ENCODE data around the gene TXNDC5. TPM values are rescaled to one million over a fixed set of nuclear protein-coding genes. Genes with fewer than 3 reads are reported as not detected.

TXNDC5 gene
- total and polyA plus RNA-seq, 2 of the 13 experiments (the other 11 are each of a cell fraction or from before 2014, with no cell fraction given): 287 to 578 TPM

GRCh38 chr6:7917729-7918128 lies 7.1 kb upstream of the TXNDC5 start (continued):
- no peak for TF ChIP-seq GABPA (IDR thresholded peaks at IDR 0.05; ENCODE audit: low read depth, low read length)
- TF ChIP-seq GABPA (CRISPR knock-in tag; IDR thresholded peaks at IDR 0.05; ENCODE audit: low read depth): no peak
- TF ChIP-seq REPIN1 (CRISPR knock-in tag; IDR thresholded peaks at IDR 0.05; ENCODE audit: borderline replicate concordance, low read depth): 0 out of 2 replicates have a peak, but pooled peaks have one; percentile 35
- TF ChIP-seq ZGPAT (CRISPR knock-in tag; IDR thresholded peaks at IDR 0.05): 0 out of 2 replicates have a peak, but pooled peaks have one; percentile 23
- TF ChIP-seq ZBTB40 (IDR thresholded peaks at IDR 0.05): no peak
- TF ChIP-seq ZBTB40 (CRISPR knock-in tag; IDR thresholded peaks at IDR 0.05): 0 out of 2 replicates have a peak, but pooled peaks have one; percentile 50
- 0 out of 4 replicates have a peak, but pooled peaks of 1 of the 2 experiments have one; percentile 26 for TF ChIP-seq NR2F1 (CRISPR knock-in tag; IDR thresholded peaks at IDR 0.05)
- TF ChIP-seq NFAT5 (CRISPR knock-in tag; IDR thresholded peaks at IDR 0.05): no peak
- TF ChIP-seq AHR (CRISPR knock-in tag; IDR thresholded peaks at IDR 0.05): no peak
- TF ChIP-seq HCFC1 (IDR thresholded peaks at IDR 0.05; ENCODE audit: low read depth, low read length): no peak
- TF ChIP-seq CREM (IDR thresholded peaks at IDR 0.05): no peak
- no peak for TF ChIP-seq CREM (CRISPR knock-in tag; IDR thresholded peaks at IDR 0.05)
- TF ChIP-seq FOSL2 (CRISPR knock-in tag; IDR thresholded peaks at IDR 0.05): peak; percentile 32; the same call in 1 of the 2 replicates
- no peak for TF ChIP-seq SOX6 (IDR thresholded peaks at IDR 0.05)
- peak; percentile 27; the same call in 1 of the 2 replicates for TF ChIP-seq SOX6 (CRISPR knock-in tag; IDR thresholded peaks at IDR 0.05)
- peak; percentile 78 for TF ChIP-seq BCL6 (CRISPR knock-in tag; IDR thresholded peaks at IDR 0.05)

Data from HepG2 (cell line).